ENCODE data around the gene ARF5.

DNA sequence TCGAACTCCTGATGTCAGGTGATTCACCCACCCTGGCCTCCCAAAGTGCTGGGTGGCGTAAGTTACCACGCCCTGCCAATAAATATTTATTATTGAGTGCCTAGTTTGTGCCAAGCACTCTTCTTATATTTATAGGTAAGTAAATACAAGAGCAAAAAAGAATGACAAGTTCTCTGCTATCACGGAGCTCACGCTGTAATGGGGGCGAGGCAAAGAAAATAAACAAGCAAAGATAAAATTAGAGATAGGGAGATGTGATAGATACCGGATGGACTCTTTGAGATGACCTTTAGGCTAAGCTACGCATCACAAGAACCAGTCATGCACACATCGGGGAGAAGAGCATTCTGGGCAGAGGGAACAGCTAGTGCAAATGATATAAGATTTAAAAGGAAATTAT lies 49.1 kb upstream of the ARF5 start:
- TF ChIP-seq POLR2A (IDR thresholded peaks at IDR 0.05) (no peak), EP300 (IDR thresholded peaks at IDR 0.05) (no peak)
- TF ChIP-seq, protein P1, sequence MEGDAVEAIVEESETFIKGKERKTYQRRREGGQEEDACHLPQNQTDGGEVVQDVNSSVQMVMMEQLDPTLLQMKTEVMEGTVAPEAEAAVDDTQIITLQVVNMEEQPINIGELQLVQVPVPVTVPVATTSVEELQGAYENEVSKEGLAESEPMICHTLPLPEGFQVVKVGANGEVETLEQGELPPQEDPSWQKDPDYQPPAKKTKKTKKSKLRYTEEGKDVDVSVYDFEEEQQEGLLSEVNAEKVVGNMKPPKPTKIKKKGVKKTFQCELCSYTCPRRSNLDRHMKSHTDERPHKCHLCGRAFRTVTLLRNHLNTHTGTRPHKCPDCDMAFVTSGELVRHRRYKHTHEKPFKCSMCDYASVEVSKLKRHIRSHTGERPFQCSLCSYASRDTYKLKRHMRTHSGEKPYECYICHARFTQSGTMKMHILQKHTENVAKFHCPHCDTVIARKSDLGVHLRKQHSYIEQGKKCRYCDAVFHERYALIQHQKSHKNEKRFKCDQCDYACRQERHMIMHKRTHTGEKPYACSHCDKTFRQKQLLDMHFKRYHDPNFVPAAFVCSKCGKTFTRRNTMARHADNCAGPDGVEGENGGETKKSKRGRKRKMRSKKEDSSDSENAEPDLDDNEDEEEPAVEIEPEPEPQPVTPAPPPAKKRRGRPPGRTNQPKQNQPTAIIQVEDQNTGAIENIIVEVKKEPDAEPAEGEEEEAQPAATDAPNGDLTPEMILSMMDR (IDR thresholded peaks at IDR 0.05) = no peak
